Vagina (tissue), 2 donors: ENCODE data around the gene FAM53B. TPM values are rescaled to one million over a fixed set of nuclear protein-coding genes. Genes with fewer than 3 reads are reported as not detected.

ENCODE experiments used
- DNase-seq, 2 donors: peaks; one replicate each; pipeline ENCODE4 v3.0.0-alpha.2; 2017; ENCODE audit errors: extremely low spot score in 2 of 2
- H3K27ac ChIP-seq: fragments of 200-600 bp; sonication (generic); one replicate; pipeline ENCODE4 v1.5.1; 2019
- H3K27me3 ChIP-seq: fragments of 200-600 bp; sonication (generic); one replicate; pipeline ENCODE4 v1.5.1; 2019
- H3K36me3 ChIP-seq, 2 donors: fragments of 200-600 bp; sonication (generic); one replicate each; pipeline ENCODE4 v1.5.1; 2017 to 2019
- H3K4me1 ChIP-seq: fragments of 200-600 bp; sonication (generic); one replicate; pipeline ENCODE4 v1.5.1; 2019
- H3K4me3 ChIP-seq, 2 donors: fragments of 200-600 bp; sonication (generic); 1 replicate in 1 of 2; 2 replicates in 1 of 2; pipeline ENCODE4 v1.5.1; 2016 to 2019
- H3K9me3 ChIP-seq: fragments of 200-600 bp; sonication (generic); one replicate; pipeline ENCODE4 v1.5.1; 2019
- CTCF ChIP-seq, 3 experiments: fragments of 450-650 bp in 2 of 3; fragments of 200-600 bp in 1 of 3; sonication (generic) in 1 of 3; IDR thresholded peaks; one replicate each; pipeline ENCODE4 v1.5.1; 2017 to 2019; ENCODE audit warnings: antibody characterized with exemption in 3 of 3, mild to moderate bottlenecking in 2 of 3, moderate library complexity in 2 of 3
- POLR2A ChIP-seq, 2 donors: fragments of 450-650 bp; IDR thresholded peaks; one replicate each; pipeline ENCODE4 v1.6.1; 2017; ENCODE audit warnings: antibody characterized with exemption in 2 of 2, mild to moderate bottlenecking in 2 of 2, moderate library complexity in 2 of 2
- POLR2AphosphoS5 ChIP-seq, 2 donors: sonication (generic); formaldehyde crosslinking; IDR thresholded peaks; one replicate each; pipeline ENCODE4 v1.9.0; 2017; ENCODE audit warnings: antibody characterized with exemption in 2 of 2, mild to moderate bottlenecking in 2 of 2, low read depth in 1 of 2; ENCODE audit not compliant: insufficient read depth in 1 of 2
- intact Hi-C: fragments of 100-400 bp; cut with DNase I; formaldehyde crosslinking; loops from one replicate; pipeline ENCODE4 v1.15.1; 2023
- total RNA-seq: library from RNA; depleted of rRNA; stranded (reverse); fragments of >200 nt; gene quantifications from one replicate; pipeline ENCODE4 v1.2.3, GENCODE V29; 2016

FAM53B gene
- total RNA-seq, 1 donor from 2014 or later = 35.1 TPM

- Histone ChIP-seq H3K9me3 (no peaks in the 10 kb centered on the region), H3K27ac (peak overlapping the region; percentile 90), H3K4me1 (peaks cover 98% of the 10 kb centered on the region), H3K36me3 (no peaks in the 10 kb centered on the region), H3K27me3 (no peaks in the 10 kb centered on the region), H3K4me3 (no peak overlapping the region)
- peak; percentile 72 to 83 for DNase-seq
- TF ChIP-seq CTCF (IDR thresholded peaks at IDR 0.05) (no peak), POLR2A (IDR thresholded peaks at IDR 0.05) (no peak), POLR2AphosphoS5 (IDR thresholded peaks at IDR 0.05; ENCODE audit: insufficient read depth in 1 of 2, low read depth in 1 of 2) (no peak)
- intact Hi-C loops = no loop called here
Measured at GRCh38 chr10:124735491-124736286, 8.5 kb downstream of the FAM53B start.

- Histone ChIP-seq H3K27me3 (no peaks in the 10 kb centered on the region), H3K9me3 (no peaks in the 10 kb centered on the region), H3K36me3 (no peaks in the 10 kb centered on the region), H3K4me1 (peaks cover 93% of the 10 kb centered on the region), H3K4me3 (no peak overlapping the region), H3K27ac (peak overlapping the region; percentile 71)
- TF ChIP-seq POLR2AphosphoS5 (IDR thresholded peaks at IDR 0.05; ENCODE audit: insufficient read depth in 1 of 2, low read depth in 1 of 2) (no peak), POLR2A (IDR thresholded peaks at IDR 0.05) (no peak), CTCF (IDR thresholded peaks at IDR 0.05) (no peak)
- DNase-seq = peak; percentile 80 to 81
- intact Hi-C loops = no loop called here
Measured at GRCh38 chr10:124734311-124735166, 9.6 kb downstream of the FAM53B start.

- DNase-seq = peak; percentile 79 to 82
- H3K4me1 ChIP-seq = peaks cover 93% of the 10 kb centered on the region
- H3K27me3 ChIP-seq = no peaks in the 10 kb centered on the region
- intact Hi-C loops = no loop called here
- H3K27ac ChIP-seq = peak overlapping the region; percentile 71
- TF ChIP-seq CTCF (IDR thresholded peaks at IDR 0.05) (no peak), POLR2AphosphoS5 (IDR thresholded peaks at IDR 0.05; ENCODE audit: insufficient read depth in 1 of 2, low read depth in 1 of 2) (no peak), POLR2A (IDR thresholded peaks at IDR 0.05) (no peak)
- H3K4me3 ChIP-seq = no peak overlapping the region
- no peaks in the 10 kb centered on the region for H3K9me3 ChIP-seq
- H3K36me3 ChIP-seq = no peaks in the 10 kb centered on the region
Measured at GRCh38 chr10:124733571-124734245, 10.5 kb downstream of the FAM53B start.

GRCh38 chr10:124732931-124733570, 11.1 kb downstream of the FAM53B start:
- Histone ChIP-seq H3K27ac (peak overlapping the region; percentile 71), H3K36me3 (no peaks in the 10 kb centered on the region), H3K27me3 (no peaks in the 10 kb centered on the region), H3K9me3 (no peaks in the 10 kb centered on the region), H3K4me3 (no peak overlapping the region), H3K4me1 (peaks cover 93% of the 10 kb centered on the region)
- peak in 1 of 2 donors; percentile 83 for DNase-seq
- intact Hi-C loops = no loop called here
- peak; percentile 57 to 58 for TF ChIP-seq POLR2AphosphoS5 (IDR thresholded peaks at IDR 0.05; ENCODE audit: insufficient read depth in 1 of 2, low read depth in 1 of 2)
- TF ChIP-seq CTCF (IDR thresholded peaks at IDR 0.05) = no peak
